Smooth muscle cell (in vitro differentiated cells): ENCODE data around the gene C5orf15. TPM values are rescaled to one million over a fixed set of nuclear protein-coding genes. Genes with fewer than 3 reads are reported as not detected.

Source experiments
- DNase-seq: peaks from one replicate; lab custom pipeline; 2025; ENCODE audit not compliant: unreplicated experiment; lab: John Stamatoyannopoulos, UW
- H2AFZ ChIP-seq: fragments of 200-600 bp; sonication (generic); 2 replicates; pipeline ENCODE4 v1.6.0; 2016; ENCODE audit warnings: antibody characterized with exemption, low read depth, mild to moderate bottlenecking
- H3F3A ChIP-seq: fragments of 200-600 bp; sonication (generic); 2 replicates; pipeline ENCODE4 v1.6.0; 2017; ENCODE audit warnings: antibody characterized with exemption, low read depth
- H3K27ac ChIP-seq: fragments of 200-600 bp; sonication (generic); 2 replicates; pipeline ENCODE4 v1.5.1; 2016; ENCODE audit warnings: low read depth, mild to moderate bottlenecking
- H3K27me3 ChIP-seq: fragments of 200-600 bp; sonication (generic); 2 replicates; pipeline ENCODE4 v1.6.1; 2016; ENCODE audit warnings: low read depth, mild to moderate bottlenecking
- H3K36me3 ChIP-seq: fragments of 200-600 bp; sonication (generic); 2 replicates; pipeline ENCODE4 v1.5.1; 2016; ENCODE audit warnings: low read depth
- H3K4me1 ChIP-seq: fragments of 200-600 bp; sonication (generic); 2 replicates; pipeline ENCODE4 v1.5.1; 2016; ENCODE audit warnings: low read depth
- H3K4me2 ChIP-seq: fragments of 200-600 bp; sonication (generic); 2 replicates; pipeline ENCODE4 v1.6.0; 2016; ENCODE audit warnings: mild to moderate bottlenecking
- H3K4me3 ChIP-seq: fragments of 200-600 bp; sonication (generic); 2 replicates; pipeline ENCODE4 v1.5.1; 2016; ENCODE audit warnings: mild to moderate bottlenecking
- H3K79me2 ChIP-seq: fragments of 200-600 bp; sonication (generic); 2 replicates; pipeline ENCODE4 v1.6.0; 2016; ENCODE audit warnings: low read depth, mild to moderate bottlenecking
- H3K9ac ChIP-seq: fragments of 200-600 bp; sonication (generic); 2 replicates; pipeline ENCODE4 v1.6.0; 2016; ENCODE audit warnings: low read depth
- H3K9me3 ChIP-seq: fragments of 200-600 bp; sonication (generic); replicated peaks from 2 replicates; pipeline ENCODE4 v1.5.1; 2016; ENCODE audit warnings: low read depth
- H4K20me1 ChIP-seq: fragments of 200-600 bp; sonication (generic); 2 replicates; pipeline ENCODE4 v1.6.0; 2016; ENCODE audit warnings: low read depth
- CTCF ChIP-seq: fragments of 200-600 bp; sonication (generic); IDR thresholded peaks from 2 replicates; pipeline ENCODE4 v1.5.1; 2017; ENCODE audit warnings: borderline replicate concordance, mild to moderate bottlenecking, antibody characterized with exemption; ENCODE audit not compliant: insufficient read depth, poor library complexity, severe bottlenecking
- WGBS: methylation state at CpG from one replicate; pipeline ENCODE4 v1.1.7; 2016; ENCODE audit warnings: low lambda C conversion rate; 5-methylcytosine and 5-hydroxymethylcytosine counted together
- polyA plus RNA-seq: library from polyadenylated mRNA; unstranded; fragments of >200 nt; fragmentation: Nextera tagmentation; extraction: Ambion mirVana; gene quantifications from 2 replicates; pipeline ENCODE4 v1.2.1, GENCODE V29; 2016
- total RNA-seq: library from RNA; depleted of rRNA; stranded (reverse); fragments of >200 nt; gene quantifications from 2 replicates; pipeline ENCODE4 v1.2.3, GENCODE V29; 2014

The C5orf15 gene
- total and polyA plus RNA-seq, 2 experiments from 2014 or later, result 64.9 to 128 TPM

GRCh38 chr5:133924221-133924920 lies 44.1 kb downstream of the C5orf15 start:
- no peak overlapping the region for H3K4me2 ChIP-seq
- H3K9me3 ChIP-seq, result no peaks in the 10 kb centered on the region
- no peaks in the 10 kb centered on the region for H3F3A ChIP-seq
- no peak for DNase-seq
- H4K20me1 ChIP-seq, result no peaks in the 10 kb centered on the region
- H3K79me2 ChIP-seq, result no peaks in the 10 kb centered on the region
- no peak overlapping the region for H3K4me3 ChIP-seq
- H2AFZ ChIP-seq, result no peak overlapping the region
- no peaks in the 10 kb centered on the region for H3K4me1 ChIP-seq
- peaks cover 3% of the 10 kb centered on the region for H3K27me3 ChIP-seq
- H3K27ac ChIP-seq, result no peak overlapping the region
- WGBS, result 79% methylated on average over 5 of the region's 5 CpGs
- TF ChIP-seq CTCF, result no peak
- H3K36me3 ChIP-seq, result no peaks in the 10 kb centered on the region
- H3K9ac ChIP-seq, result no peak overlapping the region

GRCh38 chr5:133921979-133922378 lies 46.4 kb downstream of the C5orf15 start:
- H3K79me2 ChIP-seq, result no peaks in the 10 kb centered on the region
- WGBS, result 50% methylated on average over 5 of the region's 5 CpGs

GRCh38 chr5:133921069-133921468 lies 47.4 kb downstream of the C5orf15 start:
- Histone ChIP-seq H2AFZ (no peak overlapping the region), H3K27me3 (peaks cover 3% of the 10 kb centered on the region), H3K9ac (no peak overlapping the region), H4K20me1 (no peaks in the 10 kb centered on the region), H3K4me1 (no peaks in the 10 kb centered on the region), H3F3A (no peaks in the 10 kb centered on the region), H3K4me2 (no peak overlapping the region), H3K36me3 (no peaks in the 10 kb centered on the region), H3K79me2 (no peaks in the 10 kb centered on the region), H3K4me3 (no peak overlapping the region), H3K27ac (no peak overlapping the region), H3K9me3 (no peaks in the 10 kb centered on the region)
- WGBS, result 89% methylated on average over 7 of the region's 7 CpGs
- no peak for TF ChIP-seq CTCF
- DNase-seq, result no peak

More at GRCh38 chr5:133921979-133922378, 46.4 kb downstream of the C5orf15 start:
- Histone ChIP-seq H2AFZ (no peak overlapping the region), H3K36me3 (no peaks in the 10 kb centered on the region), H3K9ac (no peak overlapping the region), H4K20me1 (no peaks in the 10 kb centered on the region), H3K4me3 (no peak overlapping the region), H3F3A (no peaks in the 10 kb centered on the region), H3K27ac (no peak overlapping the region), H3K27me3 (peaks cover 3% of the 10 kb centered on the region), H3K9me3 (no peaks in the 10 kb centered on the region), H3K4me2 (no peak overlapping the region), H3K4me1 (no peaks in the 10 kb centered on the region)
- no peak for TF ChIP-seq CTCF
- DNase-seq, result no peak
